Fibroblast of pulmonary artery (primary cell): Measurements from ENCODE around the gene SIL1.

Experiments used
- DNase-seq: peaks from one replicate; pipeline ENCODE4 v3.0.0-alpha.2; 2010; ENCODE audit warnings: low read depth
- H3K4me3 ChIP-seq: replicated peaks from 2 replicates; pipeline ENCODE4 v1.5.1; 2011; ENCODE audit warnings: low read depth, mild to moderate bottlenecking, control low read depth, low read length, moderate library complexity
- TF ChIP-seq, protein P1 (sequence below): IDR thresholded peaks from 2 replicates; pipeline ENCODE4 v1.5.1; 2011; ENCODE audit warnings: mild to moderate bottlenecking, control low read depth, low read length, inconsistent platforms; ENCODE audit errors: missing control alignments

SIL1 gene

DNA sequence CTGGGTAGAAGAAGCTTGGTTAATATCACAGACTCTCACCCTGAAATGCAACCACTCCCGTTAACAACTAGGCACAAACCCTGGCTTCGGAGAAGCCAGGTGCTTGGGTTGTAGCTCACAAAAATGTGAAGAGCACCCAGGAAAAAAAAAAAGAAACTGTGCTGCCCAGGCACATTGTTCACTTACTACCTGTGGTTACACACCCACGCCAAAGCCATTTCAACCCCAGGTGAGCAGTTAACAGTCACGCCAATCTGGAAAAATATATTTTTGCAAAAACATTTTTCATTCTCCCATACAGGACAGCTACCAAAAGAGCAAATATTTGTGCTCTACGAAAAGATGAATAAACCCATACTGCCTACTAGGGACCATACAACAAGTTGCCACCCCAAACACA is 49.2 kb downstream of the SIL1 start:
- TF ChIP-seq, protein P1, sequence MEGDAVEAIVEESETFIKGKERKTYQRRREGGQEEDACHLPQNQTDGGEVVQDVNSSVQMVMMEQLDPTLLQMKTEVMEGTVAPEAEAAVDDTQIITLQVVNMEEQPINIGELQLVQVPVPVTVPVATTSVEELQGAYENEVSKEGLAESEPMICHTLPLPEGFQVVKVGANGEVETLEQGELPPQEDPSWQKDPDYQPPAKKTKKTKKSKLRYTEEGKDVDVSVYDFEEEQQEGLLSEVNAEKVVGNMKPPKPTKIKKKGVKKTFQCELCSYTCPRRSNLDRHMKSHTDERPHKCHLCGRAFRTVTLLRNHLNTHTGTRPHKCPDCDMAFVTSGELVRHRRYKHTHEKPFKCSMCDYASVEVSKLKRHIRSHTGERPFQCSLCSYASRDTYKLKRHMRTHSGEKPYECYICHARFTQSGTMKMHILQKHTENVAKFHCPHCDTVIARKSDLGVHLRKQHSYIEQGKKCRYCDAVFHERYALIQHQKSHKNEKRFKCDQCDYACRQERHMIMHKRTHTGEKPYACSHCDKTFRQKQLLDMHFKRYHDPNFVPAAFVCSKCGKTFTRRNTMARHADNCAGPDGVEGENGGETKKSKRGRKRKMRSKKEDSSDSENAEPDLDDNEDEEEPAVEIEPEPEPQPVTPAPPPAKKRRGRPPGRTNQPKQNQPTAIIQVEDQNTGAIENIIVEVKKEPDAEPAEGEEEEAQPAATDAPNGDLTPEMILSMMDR: no peak
- H3K4me3 ChIP-seq: no peak overlapping the region
- no peak for DNase-seq

DNA sequence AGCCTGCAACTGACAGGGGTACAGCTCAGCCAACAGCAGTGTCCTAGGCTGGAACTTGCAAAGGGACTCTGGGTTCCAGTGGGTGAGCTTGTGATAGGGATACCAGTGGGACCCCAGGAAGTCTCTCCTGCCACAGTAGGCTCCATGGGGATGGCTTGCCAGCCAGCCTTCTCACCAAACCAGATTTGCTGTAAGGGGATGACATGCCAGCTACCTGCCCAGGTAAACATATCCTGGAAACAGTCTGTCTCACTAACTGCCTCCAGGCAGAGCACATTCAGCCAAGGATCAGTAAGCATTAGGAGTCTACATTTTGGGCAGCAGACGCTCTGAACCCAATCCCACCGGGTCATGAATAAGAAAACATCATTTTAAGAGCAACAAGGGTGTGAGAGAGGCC is 49.9 kb downstream of the SIL1 start:
- TF ChIP-seq, protein P1: no peak
- DNase-seq: no peak
- no peak overlapping the region for H3K4me3 ChIP-seq

DNA sequence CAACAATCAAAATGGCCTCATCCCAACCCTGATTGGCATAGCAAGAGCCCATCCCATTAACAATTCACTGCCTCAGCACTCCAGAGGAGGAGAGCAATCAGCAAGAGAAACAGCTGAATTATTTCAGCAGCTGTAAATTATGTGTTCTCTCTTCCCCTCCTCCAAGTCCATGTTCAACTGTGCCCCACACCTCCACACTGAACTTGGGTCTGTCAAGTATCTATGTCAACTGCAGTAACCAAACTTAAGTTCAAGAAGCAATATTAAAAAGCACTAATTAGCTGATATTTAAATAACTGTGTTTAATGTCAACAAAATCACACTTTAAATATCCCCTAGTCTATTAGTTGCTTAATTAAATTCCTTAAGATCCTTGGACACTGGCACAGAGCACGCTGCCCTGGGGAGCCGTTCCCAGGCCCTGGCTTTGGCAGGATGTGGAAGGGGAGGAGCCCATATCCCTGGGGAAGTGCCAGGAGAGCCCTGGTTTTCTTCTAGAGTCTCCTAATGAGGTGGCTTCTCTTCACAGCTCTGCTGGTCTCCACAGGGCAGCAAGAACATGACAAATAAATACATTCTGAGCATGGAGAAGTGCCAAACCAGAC is 50.6 kb downstream of the SIL1 start:
- no peak overlapping the region for H3K4me3 ChIP-seq
- TF ChIP-seq, protein P1: no peak
- DNase-seq: peak; percentile 65

DNA sequence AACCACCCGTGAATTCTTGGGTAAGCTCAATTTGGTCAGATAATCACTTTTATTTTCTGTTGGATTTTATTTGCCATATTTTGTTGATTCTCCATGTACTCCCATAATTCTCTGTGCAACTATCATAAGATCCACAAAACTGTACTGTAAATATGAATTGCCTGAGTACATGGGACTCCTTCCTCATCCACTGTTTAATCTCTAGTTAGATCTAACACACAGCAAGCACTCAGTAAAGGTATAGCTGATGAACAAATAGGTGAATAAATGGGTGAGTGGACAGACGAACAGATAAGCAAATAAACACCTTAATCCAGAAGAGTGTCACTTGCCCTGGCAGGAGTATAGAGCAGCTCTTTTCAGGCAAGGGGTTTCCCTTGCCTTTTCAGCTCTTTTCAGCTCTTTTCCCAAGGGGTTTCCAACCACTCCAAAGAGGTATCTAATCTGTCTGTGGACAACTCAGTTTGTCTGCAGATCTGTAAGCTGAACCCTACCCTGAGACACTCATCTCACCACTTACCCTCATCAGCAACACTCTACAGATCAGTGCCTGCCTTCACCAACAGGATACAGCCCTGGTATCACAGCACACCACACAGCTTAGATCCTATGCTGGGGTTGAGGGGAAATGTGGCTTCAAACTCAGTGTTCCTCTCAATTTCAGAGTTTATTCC is 51.2 kb downstream of the SIL1 start:
- TF ChIP-seq, protein P1: no peak
- no peak for DNase-seq
- H3K4me3 ChIP-seq: no peak overlapping the region

DNA sequence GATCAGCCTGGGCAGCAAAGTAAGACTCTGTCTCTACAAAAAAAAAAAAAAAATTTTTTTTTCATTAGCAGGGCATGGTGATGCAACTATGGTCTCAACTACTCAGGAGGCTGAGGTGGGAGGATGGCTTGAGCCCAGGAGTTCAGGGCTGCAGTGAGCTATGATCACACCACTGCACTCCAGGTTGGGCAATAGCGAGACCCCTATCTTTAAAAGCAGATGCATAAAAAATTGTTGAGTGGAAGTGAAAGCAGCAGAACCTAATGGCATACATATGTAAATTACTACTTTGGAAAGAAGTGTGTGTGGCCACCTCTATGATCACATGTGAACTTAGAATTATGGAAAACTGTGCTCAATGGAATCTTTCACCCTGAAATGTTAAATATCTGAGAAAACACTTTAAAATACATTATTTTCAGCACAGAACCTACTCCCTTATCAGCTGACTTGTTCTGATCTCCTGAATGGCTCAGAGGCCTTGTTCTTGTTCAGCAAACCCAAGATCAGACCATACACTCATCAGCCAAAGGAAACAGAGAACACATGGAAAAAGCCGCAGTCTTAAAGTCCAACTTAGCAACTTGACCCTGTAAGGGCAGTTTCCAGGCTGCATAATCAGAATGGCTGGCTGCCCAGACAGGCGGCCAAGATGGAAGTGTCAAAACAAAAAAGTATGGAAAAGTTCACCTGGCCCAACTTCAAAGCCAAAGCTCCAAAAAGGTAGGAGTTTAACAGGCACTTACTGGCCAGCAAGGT is 56.5 kb downstream of the SIL1 start:
- TF ChIP-seq, protein P1: no peak
- no peak overlapping the region for H3K4me3 ChIP-seq
- peak; percentile 82 for DNase-seq

DNA sequence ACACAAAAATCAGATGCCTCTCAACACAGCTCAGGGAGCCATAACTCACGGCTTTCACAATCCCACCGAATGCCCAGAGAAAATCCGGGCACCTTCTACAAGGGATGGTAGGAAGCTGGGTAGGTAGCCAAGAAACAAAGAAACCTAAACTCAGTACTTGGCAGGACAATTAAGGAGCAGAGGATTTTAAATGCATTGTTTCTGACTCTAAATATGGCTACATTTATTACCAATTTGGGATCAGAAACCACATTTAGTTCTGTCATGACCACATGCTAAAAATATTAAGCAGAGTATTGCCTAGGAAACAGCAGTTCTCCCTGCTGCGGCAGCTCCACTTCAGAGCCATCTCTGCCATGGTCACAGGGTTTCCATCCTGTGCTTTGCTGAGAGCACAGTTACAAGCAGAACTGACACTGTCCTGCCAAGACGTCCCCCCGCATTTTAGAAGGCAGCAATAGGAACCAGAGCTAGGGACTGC is 57.5 kb downstream of the SIL1 start:
- no peak overlapping the region for H3K4me3 ChIP-seq
- TF ChIP-seq, protein P1: no peak
- DNase-seq: peak; percentile 18
